ENCODE measurements around the gene PPM1M.
"Not testable (repeated sequence)": the region's sequence is repeated elsewhere in the genome, so short reads cannot be mapped to it uniquely, and the experiment has no call there.

PPM1M gene

DNA sequence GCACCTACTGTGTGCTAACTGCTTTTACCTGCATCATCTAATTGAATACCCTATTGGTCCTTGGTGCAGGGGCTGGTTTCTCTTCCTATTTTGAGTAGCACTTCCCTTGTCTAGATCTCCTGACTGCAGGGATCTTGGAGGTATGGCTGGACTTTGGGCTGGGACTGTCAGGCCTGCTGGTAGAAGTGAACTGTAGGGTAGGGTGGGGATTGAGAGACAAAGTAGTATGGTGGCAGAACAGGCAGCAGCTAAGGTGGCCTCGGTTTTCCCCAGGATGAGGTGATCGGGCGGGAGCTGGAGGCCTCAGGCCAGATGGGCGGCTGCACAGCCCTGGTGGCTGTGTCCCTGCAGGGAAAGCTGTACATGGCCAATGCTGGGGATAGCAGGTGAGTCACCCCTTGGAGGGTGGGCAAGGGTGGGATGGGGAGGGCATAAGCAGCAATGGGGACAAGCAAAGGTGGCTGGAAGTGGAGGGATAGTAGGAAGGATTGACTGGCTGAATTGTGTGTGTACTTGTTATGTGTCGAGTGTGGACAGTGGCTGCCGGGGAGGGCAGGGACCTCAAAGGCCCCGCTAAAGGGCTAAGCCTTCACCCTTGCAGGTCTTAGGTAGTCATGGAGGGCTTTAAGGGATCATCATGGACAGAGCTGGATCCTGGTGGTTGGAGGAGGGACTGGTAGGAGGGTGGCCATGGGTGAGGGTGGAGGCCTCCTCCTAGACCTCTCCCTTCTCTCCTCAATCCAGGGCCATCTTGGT is 2.0 kb downstream of the PPM1M start:
- no peak for DNase-seq (ENCODE audit: low spot score)

DNA sequence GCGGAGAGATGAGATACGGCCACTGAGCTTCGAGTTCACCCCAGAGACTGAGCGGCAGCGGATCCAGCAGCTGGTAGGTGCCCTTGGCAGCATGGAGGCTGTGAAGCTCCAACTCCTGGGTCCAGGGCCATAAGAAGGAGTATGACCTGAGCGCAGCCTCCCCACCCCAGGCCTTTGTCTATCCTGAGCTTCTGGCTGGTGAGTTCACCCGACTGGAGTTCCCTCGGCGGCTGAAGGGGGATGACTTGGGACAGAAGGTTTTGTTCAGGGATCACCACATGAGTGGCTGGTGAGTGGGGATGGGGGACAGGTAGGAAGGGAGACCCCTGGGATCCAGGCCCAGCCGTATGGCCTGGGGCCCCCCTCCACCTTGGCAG is 2.6 kb downstream of the PPM1M start:
- no peak for DNase-seq (ENCODE audit: low spot score)

DNA sequence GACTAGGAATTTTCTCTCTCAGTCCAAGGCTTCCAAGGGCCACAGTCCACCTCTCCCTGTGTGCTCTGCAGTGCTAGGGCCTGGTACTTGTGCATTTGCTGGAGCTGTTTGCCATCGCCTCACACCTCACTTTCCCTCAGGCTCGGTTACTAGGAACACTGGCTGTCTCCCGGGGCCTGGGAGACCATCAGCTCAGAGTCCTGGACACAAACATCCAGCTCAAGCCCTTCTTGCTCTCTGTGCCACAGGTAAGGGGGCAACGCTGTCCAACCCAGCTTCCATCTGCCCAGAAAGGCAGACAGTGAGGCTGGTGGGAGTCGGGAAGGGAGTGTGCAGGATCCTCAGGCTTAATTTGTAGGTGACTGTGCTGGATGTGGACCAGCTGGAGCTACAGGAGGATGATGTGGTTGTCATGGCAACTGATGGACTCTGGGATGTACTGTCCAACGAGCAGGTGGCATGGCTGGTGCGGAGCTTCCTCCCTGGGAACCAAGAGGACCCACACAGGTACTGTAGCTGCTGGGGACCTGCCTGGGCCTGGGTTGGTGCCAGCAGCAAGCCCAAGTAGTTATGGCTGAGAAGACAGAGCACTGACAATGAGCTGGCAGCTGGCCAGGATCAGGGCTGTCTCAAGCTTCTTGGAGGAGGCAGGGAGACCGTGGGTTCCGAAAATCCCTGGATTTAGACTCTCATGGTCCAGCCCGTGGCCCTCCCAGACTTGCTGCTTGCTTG is 3.4 kb downstream of the PPM1M start:
- DNase-seq (ENCODE audit: low spot score) = no peak

DNA sequence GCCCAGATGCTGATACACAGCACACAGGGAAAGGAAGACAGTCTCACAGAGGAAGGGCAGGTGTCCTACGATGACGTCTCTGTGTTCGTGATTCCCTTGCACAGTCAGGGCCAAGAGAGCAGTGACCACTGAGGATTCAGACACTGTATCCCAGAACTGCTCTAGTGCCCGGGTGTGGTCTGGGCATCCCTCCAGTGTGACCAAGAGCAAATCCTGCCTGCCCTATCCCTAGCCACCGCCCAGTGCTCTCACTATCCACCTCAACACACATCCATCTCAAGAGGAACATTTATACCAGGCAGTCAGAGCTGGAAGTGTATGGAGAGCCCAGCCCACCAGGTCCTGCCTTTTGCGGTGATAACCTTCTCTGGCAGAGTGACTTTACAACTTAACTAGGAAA is 4.1 kb downstream of the PPM1M start:
- DNase-seq (ENCODE audit: low spot score) = no peak

DNA sequence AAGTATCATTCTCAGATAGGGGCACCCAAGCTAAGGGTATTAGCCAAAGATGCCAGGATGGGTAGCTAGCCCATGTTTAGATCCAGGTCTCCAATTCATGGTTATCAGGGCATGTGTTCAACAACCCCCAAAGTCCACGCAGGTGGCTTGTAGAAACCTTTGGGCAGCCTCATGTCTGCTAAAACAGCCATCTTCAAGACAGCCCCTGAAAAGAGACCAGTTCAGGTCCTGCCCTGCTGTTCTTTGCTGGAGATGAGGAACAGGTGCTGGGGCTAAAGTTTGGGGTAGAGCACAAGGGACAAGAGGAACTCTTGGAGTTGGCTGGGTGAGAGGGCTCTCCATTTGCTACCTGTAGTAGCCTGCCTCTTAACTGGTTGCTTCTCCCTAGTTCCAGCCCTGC is 4.6 kb downstream of the PPM1M start:
- no peak for DNase-seq (ENCODE audit: low spot score)

GRCh38 chr3:52253314-52254304 is 8.1 kb downstream of the PPM1M start:
- no peak for DNase-seq (ENCODE audit: low spot score)

DNA sequence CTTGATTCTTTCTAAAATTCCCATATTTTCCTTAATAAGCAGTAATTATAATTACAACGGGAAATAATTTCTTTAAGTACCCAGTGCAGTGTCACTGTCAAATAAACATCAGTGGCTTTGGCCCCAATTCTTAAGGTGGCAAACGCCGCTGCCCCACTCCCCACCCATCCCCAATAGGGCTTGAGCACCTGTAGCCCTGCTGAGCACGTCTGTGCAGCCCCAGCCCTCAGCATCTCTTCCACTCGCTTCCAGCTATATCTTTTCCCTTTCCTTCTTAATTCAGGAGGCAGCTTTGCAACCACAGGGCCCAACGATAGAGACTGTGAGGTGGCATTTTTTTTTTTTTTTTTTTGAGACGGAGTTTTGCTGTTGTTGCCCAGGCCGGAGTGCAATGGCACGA is 9.0 kb downstream of the PPM1M start:
- no peak for DNase-seq (ENCODE audit: low spot score)

GRCh38 chr3:52256159-52256558 is 10.6 kb downstream of the PPM1M start:
- DNase-seq (ENCODE audit: low spot score) = no peak

GRCh38 chr3:52256622-52257021 is 11.1 kb downstream of the PPM1M start:
- DNase-seq (ENCODE audit: low spot score) = no peak

- DNase-seq (ENCODE audit: low spot score) = no peak
Measured at GRCh38 chr3:52257911-52258310, 12.4 kb downstream of the PPM1M start.

DNA sequence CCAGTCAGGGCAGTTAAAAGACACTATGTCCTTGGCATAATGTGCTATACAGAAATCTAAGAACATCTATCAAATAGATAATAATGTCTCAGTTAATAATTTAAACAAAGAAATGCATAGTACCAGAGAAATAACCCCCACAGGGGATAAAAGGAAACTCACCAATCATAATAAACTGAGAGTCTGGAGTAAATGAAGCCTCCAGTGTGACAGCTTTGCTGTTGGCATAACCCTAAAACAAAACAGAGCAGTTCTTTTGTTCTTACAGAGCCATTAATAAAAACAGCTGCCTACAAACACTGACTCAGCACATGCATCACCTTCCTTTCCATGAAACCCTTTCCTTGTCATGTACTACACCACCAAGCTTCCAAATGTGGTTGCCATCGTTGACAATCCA is 13.5 kb downstream of the PPM1M start:
- DNase-seq (ENCODE audit: low spot score) = no peak

- no peak for DNase-seq (ENCODE audit: low spot score)
Measured at GRCh38 chr3:52259448-52259847, 13.9 kb downstream of the PPM1M start.

- no peak for DNase-seq (ENCODE audit: low spot score)
Measured at GRCh38 chr3:52262447-52262846, 16.9 kb downstream of the PPM1M start.

DNA sequence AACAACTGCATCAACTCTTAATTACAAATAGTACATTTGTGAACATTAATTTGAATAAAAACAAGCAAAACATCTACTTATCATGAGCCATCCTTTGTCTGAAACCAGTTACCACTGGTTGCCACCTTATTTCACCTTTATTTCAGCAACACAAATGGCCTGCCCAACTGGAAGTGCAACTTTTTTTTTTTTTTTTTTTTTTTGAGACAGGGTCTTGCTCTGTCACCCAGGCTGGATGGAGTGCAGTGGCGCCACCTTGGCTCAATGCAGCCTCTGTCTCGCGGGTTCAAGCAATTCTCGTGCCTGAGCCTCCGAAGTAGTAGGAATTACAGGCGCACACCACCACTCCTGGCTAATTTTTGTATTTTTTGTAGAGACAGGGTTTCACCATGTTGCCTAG is 19.8 kb downstream of the PPM1M start:
- no peak for DNase-seq (ENCODE audit: low spot score)

GRCh38 chr3:52268036-52268435 is 22.5 kb downstream of the PPM1M start:
- no peak for DNase-seq (ENCODE audit: low spot score)

DNA sequence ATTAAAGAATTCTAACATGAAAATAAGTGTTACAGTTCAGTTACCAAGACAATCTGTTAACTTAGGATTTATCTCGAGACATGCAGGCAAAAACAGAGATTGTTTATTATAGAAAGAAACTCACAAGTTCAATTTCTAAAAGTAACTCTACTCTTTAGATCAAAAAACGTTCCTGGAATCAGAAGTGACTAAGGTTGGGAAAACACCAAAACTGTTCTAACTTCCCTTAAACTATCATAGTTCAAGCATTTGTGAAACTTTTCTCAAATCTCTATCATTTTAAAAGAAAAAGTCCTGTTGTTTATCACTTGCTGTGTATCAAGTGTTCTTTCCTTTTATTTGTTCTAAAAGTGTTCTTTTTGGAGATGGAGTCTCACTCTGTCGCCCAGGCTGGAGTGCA is 24.2 kb downstream of the PPM1M start:
- DNase-seq (ENCODE audit: low spot score) = no peak

- no peak for DNase-seq (ENCODE audit: low spot score)
Measured at GRCh38 chr3:52270252-52270754, 24.7 kb downstream of the PPM1M start.

DNA sequence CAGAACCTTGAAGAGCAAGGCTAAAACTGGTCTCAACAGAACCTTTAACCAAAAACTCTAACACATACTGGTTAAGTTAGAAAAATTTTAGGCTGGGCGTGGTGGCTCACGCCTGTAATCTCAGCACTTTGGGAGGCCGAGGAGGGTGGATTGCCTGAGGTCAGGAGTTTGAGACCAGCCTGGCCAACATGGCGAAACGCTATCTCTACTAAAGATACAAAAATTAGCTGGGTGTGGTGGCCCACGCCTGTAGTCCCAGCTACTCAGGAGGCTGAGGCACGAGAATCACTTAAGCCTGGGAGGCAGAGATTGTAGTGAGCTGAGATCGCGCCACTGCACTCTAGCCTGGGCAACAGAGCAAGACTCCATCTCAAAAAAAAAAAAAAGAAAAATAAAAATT is 26.6 kb downstream of the PPM1M start:
- DNase-seq (ENCODE audit: low spot score) = not testable (repeated sequence)

DNA sequence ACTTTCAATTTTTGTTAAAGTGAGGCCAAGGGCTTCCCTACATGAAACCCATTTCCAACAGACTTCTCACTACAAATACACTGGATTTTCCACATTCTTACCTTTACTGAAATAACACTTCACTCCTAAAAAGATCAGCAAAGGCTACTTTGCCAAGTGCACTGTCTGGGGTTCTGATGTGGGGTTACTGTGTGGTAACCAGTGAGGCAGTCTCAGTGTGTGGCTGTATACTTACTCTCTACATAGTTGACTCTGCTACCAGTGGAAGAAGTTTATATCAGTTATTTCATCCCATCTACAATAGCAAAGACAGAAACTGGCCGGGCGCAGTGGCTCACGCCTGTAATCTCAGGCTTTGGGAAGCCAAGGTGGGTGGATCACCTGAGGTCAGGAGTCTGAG is 27.3 kb downstream of the PPM1M start:
- DNase-seq (ENCODE audit: low spot score) = no peak

DNA sequence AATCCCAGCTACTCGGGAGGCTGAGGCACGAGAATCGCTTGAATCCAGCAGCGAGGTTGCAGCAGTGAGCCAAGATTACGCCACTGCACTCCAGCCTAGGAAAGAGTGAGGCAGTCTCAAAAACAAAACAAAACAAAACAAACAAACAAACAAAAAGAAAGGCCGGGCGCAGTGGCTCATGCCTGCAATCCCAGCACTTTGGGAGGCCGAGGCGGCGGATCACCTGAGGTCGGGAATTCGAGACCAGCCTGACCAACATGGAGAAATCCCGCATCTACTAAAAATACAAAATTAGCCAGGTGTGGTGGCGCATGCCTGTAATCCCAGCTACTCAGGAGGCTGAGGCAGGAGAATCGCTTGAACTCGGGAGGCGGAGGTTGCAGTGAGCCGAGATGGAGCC is 29.2 kb downstream of the PPM1M start:
- not testable (repeated sequence) for DNase-seq (ENCODE audit: low spot score)

DNA sequence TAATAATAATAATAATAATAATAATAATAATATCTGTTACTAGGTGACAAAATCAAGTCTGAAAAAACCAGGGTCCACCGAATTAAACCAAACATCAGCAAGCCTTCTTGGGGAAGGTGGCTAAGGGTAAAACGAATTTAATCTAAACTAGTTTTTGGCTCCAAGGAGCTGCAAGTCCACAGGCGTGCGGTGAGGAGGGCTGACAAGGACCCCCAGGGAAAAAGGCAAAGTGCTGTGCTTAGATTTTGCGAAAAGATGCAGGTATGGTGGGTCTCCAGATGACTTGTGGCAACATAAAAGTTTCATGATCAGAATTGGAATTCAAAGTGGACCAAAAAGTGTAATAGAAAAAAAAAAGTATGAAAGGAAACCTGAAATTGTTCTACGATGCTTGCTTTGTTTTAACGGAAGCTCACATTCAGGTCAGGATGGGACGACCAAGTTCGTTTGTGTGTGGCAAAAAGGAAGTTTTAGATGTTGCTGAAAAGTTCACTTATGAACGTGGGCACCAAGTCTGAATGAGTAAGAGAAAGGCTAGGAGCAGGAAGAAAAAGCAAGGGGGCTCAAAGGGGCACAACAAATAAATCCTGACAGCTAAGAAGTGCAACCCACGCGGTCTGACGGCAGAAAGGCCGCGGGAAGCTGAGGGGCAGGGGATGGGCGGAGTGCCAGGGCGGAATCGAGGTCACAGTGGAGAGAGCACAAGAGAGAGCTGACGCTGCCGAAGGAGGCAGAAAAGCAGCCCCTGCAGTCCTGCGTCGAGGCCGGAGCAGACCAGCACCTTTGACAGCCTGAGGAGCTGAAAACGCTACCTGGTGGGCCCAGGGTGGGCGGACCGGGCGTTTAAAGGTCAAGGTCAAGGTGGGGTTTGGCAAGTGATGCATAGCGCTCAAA is 31.8 kb downstream of the PPM1M start:
- peak; percentile 83 for DNase-seq (ENCODE audit: low spot score)

Data from RKO (cell line).